OCI-LY7 (cell line): ENCODE results near the gene ERICH3. TPM values are rescaled to one million over a fixed set of nuclear protein-coding genes. Genes with fewer than 3 reads are reported as not detected.

ENCODE experiments used
- BruUV-seq: library from RNA; stranded (reverse); fragments of 400-500 nt; replicated peaks from 2 replicates; lab custom pipeline; 2021; lab: Mats Ljungman, UMichigan
- CTCF ChIA-PET: fragments of 300-600 bp; sonication (Branson Sonifier 250); formaldehyde crosslinking; loops from one replicate; lab custom pipeline; 2022; ENCODE audit warnings: antibody characterized with exemption; ENCODE audit not compliant: unreplicated experiment; lab: Charles Lee
- POLR2A ChIA-PET: fragments of 300-600 bp; sonication (Branson Sonifier 250); formaldehyde crosslinking; loops from one replicate; lab custom pipeline; 2022; ENCODE audit warnings: antibody characterized with exemption; lab: Charles Lee
- DNase-seq: peaks from one replicate; pipeline ENCODE4 v3.0.0-alpha.2; 2015; ENCODE audit warnings: low spot score
- H2AFZ ChIP-seq: fragments of 200-600 bp; sonication (generic), shearing (Covaris generic); 2 replicates; pipeline ENCODE4 v1.6.1; 2014; ENCODE audit warnings: mild to moderate bottlenecking, antibody characterized with exemption, low read length, moderate library complexity
- H3K27ac ChIP-seq: fragments of 200-600 bp; sonication (generic); 2 replicates; pipeline ENCODE4 v1.5.1; 2014; ENCODE audit warnings: mixed run types, low read depth, mild to moderate bottlenecking, moderate library complexity, low read length, inconsistent platforms; ENCODE audit not compliant: poor library complexity, severe bottlenecking
- H3K36me3 ChIP-seq: fragments of 200-600 bp; sonication (generic); 2 replicates; pipeline ENCODE4 v1.6.1; 2014; ENCODE audit warnings: mild to moderate bottlenecking, antibody characterized with exemption, low read length, moderate library complexity, mixed read lengths; ENCODE audit not compliant: insufficient read depth
- H3K4me1 ChIP-seq: fragments of 200-600 bp; sonication (generic); 2 replicates; pipeline ENCODE4 v1.5.1; 2014; ENCODE audit warnings: mild to moderate bottlenecking, low read length; ENCODE audit not compliant: insufficient read depth, poor library complexity, severe bottlenecking
- H3K4me2 ChIP-seq: fragments of 200-600 bp; sonication (generic); 2 replicates; pipeline ENCODE4 v1.6.1; 2014; ENCODE audit warnings: mild to moderate bottlenecking, low read length
- H3K4me3 ChIP-seq: fragments of 200-600 bp; sonication (generic); 2 replicates; pipeline ENCODE4 v1.5.1; 2014; ENCODE audit warnings: mild to moderate bottlenecking, low read depth, low read length; ENCODE audit not compliant: poor library complexity, severe bottlenecking
- H3K79me2 ChIP-seq: fragments of 200-600 bp; sonication (generic); 2 replicates; pipeline ENCODE4 v1.6.1; 2016; ENCODE audit warnings: low read depth, mild to moderate bottlenecking, low read length, moderate library complexity, mixed read lengths; ENCODE audit not compliant: insufficient read depth
- H3K9me2 ChIP-seq: fragments of 200-600 bp; sonication (generic); 2 replicates; pipeline ENCODE4 v1.6.1; 2016; ENCODE audit warnings: mild to moderate bottlenecking, low read length, mixed read lengths; ENCODE audit not compliant: insufficient read depth
- H3K9me3 ChIP-seq: fragments of 200-600 bp; sonication (generic); 2 replicates; pipeline ENCODE4 v1.6.1; 2014; ENCODE audit warnings: mild to moderate bottlenecking, mixed run types, low read length, mixed read lengths
- H4K20me1 ChIP-seq: fragments of 200-600 bp; sonication (generic); 2 replicates; pipeline ENCODE4 v1.6.1; 2014; ENCODE audit warnings: mild to moderate bottlenecking, antibody characterized with exemption, low read length, moderate library complexity, mixed read lengths; ENCODE audit not compliant: insufficient read depth
- EZH2phosphoT487 ChIP-seq: fragments of 200-600 bp; sonication (generic); IDR thresholded peaks from 2 replicates; pipeline ENCODE4 v1.6.1; 2018; ENCODE audit warnings: low read depth, borderline replicate concordance, mild to moderate bottlenecking, mixed run types, antibody characterized with exemption, low read length, moderate library complexity, mixed read lengths
- intact Hi-C: fragments of 100-400 bp; cut with micrococcal nuclease; formaldehyde crosslinking; loops from one replicate; pipeline ENCODE4 v1.10.0; 2022; ENCODE audit not compliant: unreplicated experiment
- total RNA-seq, 2 experiments: library from RNA; depleted of rRNA in 1 of 2; stranded (reverse); fragments of >200 nt in 1 of 2; shearing (Covaris generic) in 1 of 2; gene quantifications; 2 replicates each; pipeline ENCODE4 v1.2.3, GENCODE V29; 2014 to 2022
- TF ChIP-seq, protein P1 (sequence below): fragments of 200-600 bp; sonication (generic); conservative IDR thresholded peaks from 2 replicates; pipeline ENCODE4 v1.5.1; 2014; ENCODE audit warnings: mild to moderate bottlenecking, antibody characterized with exemption, low read length, moderate library complexity, mixed read lengths

Gene ERICH3
- total RNA-seq, 2 experiments from 2014 or later = not detected

DNA sequence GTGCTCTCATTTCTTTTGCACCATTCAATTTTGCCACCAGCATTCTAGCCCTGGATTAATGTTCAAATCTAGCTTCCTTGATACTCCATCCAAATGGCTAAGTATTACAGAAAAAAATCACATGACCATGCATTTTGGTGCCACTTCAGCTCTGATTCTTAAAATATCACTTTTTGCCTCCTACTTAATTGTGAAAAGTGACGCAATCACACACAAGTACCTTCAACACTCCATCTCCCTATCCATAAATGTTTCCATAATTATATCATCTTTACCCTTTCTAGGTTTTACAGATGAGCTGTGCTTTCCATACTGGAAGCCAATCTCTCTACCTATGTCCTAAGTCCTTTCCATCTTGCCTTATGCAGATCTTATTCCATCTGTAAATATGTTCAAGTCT, 43.2 kb upstream of the ERICH3 start:
- no peaks in the 10 kb centered on the region for H3K4me1 ChIP-seq
- CTCF ChIA-PET = interaction anchor here (0.7 kb wide), 1 partner anchor 420 kb away, joined by 3 read pairs; no protein-coding TSS in a partner anchor
- no peak for TF ChIP-seq EZH2phosphoT487
- TF ChIP-seq, protein P1, sequence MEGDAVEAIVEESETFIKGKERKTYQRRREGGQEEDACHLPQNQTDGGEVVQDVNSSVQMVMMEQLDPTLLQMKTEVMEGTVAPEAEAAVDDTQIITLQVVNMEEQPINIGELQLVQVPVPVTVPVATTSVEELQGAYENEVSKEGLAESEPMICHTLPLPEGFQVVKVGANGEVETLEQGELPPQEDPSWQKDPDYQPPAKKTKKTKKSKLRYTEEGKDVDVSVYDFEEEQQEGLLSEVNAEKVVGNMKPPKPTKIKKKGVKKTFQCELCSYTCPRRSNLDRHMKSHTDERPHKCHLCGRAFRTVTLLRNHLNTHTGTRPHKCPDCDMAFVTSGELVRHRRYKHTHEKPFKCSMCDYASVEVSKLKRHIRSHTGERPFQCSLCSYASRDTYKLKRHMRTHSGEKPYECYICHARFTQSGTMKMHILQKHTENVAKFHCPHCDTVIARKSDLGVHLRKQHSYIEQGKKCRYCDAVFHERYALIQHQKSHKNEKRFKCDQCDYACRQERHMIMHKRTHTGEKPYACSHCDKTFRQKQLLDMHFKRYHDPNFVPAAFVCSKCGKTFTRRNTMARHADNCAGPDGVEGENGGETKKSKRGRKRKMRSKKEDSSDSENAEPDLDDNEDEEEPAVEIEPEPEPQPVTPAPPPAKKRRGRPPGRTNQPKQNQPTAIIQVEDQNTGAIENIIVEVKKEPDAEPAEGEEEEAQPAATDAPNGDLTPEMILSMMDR = no peak
- H3K4me3 ChIP-seq = no peak overlapping the region
- no peaks in the 10 kb centered on the region for H4K20me1 ChIP-seq
- no peak overlapping the region for H2AFZ ChIP-seq
- DNase-seq = no peak
- no peak overlapping the region for H3K27ac ChIP-seq
- POLR2A ChIA-PET = interaction anchor here (1.1 to 2.5 kb wide), 2 partner anchors 9 to 12 kb away, joined by 4 to 11 read pairs; no protein-coding TSS in a partner anchor
- H3K36me3 ChIP-seq = peaks cover 78% of the 10 kb centered on the region
- no peaks in the 10 kb centered on the region for H3K79me2 ChIP-seq
- no peak overlapping the region for H3K4me2 ChIP-seq
- H3K9me3 ChIP-seq = no peaks in the 10 kb centered on the region
- no TSS peak for BruUV-seq
- intact Hi-C loops = no loop called here
- H3K9me2 ChIP-seq = no peaks in the 10 kb centered on the region

DNA sequence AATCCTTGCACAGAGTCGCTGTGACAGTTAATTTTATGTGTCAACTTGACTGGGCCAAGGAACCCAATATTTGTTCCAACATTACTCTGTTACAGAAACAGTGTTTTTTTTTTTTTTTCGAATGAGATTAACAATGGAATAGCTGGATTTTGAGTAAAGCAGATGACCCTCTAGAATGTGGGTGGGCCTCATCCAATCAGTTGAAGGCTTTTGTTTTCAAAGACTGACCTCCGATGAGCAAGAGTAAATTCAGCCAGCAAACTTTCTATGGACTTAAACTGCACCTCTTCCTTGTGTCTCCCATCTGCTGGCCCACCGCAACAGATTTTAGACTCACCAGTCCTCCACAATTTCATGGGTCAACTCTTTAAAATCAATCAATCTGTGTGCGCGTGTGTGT, 42.2 kb upstream of the ERICH3 start:
- no peaks in the 10 kb centered on the region for H3K9me3 ChIP-seq
- no peaks in the 10 kb centered on the region for H4K20me1 ChIP-seq
- no peak overlapping the region for H2AFZ ChIP-seq
- H3K4me3 ChIP-seq = no peak overlapping the region
- H3K4me2 ChIP-seq = no peak overlapping the region
- POLR2A ChIA-PET = interaction anchor here (0.6 to 1.1 kb wide), 2 partner anchors 10 to 394 kb away, joined by 4 to 5 read pairs; no protein-coding TSS in a partner anchor
- no peaks in the 10 kb centered on the region for H3K4me1 ChIP-seq
- peaks cover 77% of the 10 kb centered on the region for H3K36me3 ChIP-seq
- TF ChIP-seq, protein P1 = no peak
- no peak for TF ChIP-seq EZH2phosphoT487
- CTCF ChIA-PET = interaction anchor here (0.6 kb wide), 1 partner anchor 10 kb away, joined by 3 read pairs; no protein-coding TSS in a partner anchor
- no peaks in the 10 kb centered on the region for H3K9me2 ChIP-seq
- no peak for DNase-seq
- intact Hi-C loops = no loop called here
- H3K27ac ChIP-seq = no peak overlapping the region
- no peaks in the 10 kb centered on the region for H3K79me2 ChIP-seq
- BruUV-seq = no TSS peak

DNA sequence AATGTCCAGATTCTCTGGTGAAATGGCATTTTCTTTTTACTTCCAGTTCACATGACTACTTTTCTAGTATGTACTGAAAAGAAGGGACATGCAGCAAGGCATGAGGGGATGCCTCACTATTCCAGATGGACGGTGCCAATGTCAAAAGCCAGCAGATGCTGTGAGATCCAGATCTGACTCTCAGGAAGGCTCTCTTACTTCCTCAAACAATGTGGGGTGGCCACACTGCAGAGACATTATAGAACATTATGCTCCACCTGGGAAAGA, 41.6 kb upstream of the ERICH3 start:
- intact Hi-C loops = no loop called here
- Histone ChIP-seq H3K9me2 (no peaks in the 10 kb centered on the region), H3K36me3 (peaks cover 74% of the 10 kb centered on the region), H2AFZ (no peak overlapping the region), H3K27ac (no peak overlapping the region), H3K4me1 (no peaks in the 10 kb centered on the region), H3K9me3 (no peaks in the 10 kb centered on the region), H4K20me1 (no peaks in the 10 kb centered on the region), H3K4me2 (no peak overlapping the region), H3K4me3 (no peak overlapping the region), H3K79me2 (no peaks in the 10 kb centered on the region)
- CTCF ChIA-PET = no interaction called here
- DNase-seq = no peak
- BruUV-seq = no TSS peak
- TF ChIP-seq, protein P1 = no peak
- TF ChIP-seq EZH2phosphoT487 = no peak
- POLR2A ChIA-PET = interaction anchor here (0.6 to 1.5 kb wide), 3 partner anchors 10 to 393 kb away, joined by 5 read pairs; partner anchors contain the start of genes CRYZ and TYW3
